ENCODE results near the gene MECP2. TPM values are rescaled to one million over a fixed set of nuclear protein-coding genes. Genes with fewer than 3 reads are reported as not detected.

The MECP2 gene
- total RNA-seq, 2 donors from 2014 or later = 34.4 to 35.3 TPM

GRCh38 chrX:154097003-154097588 lies 421 bp downstream of the MECP2 start:
- Mint-ChIP-seq H3K36me3 (ENCODE audit: low read depth) (peaks cover 4% of the 10 kb centered on the region), H3K4me3 (peak overlapping the region; percentile 71), H3K4me1 (peaks cover 41% of the 10 kb centered on the region), H3K27ac (peak overlapping the region; percentile 39), H3K27me3 (ENCODE audit: insufficient read depth) (no peaks in the 10 kb centered on the region), H3K9me3 (peaks cover 61% of the 10 kb centered on the region)
- Histone ChIP-seq H3K9ac (ENCODE audit: extremely low read depth, low read length, poor library complexity, severe bottlenecking) (peak overlapping the region; percentile 41), H3K27me3 (ENCODE audit: control insufficient read depth, insufficient read depth, low read length, poor library complexity, severe bottlenecking) (no peaks in the 10 kb centered on the region), H3K4me3 (ENCODE audit: low read length) (peak overlapping the region; percentile 88), H3K36me3 (ENCODE audit: control insufficient read depth, insufficient read depth, low read length) (no peaks in the 10 kb centered on the region), H3K9me3 (ENCODE audit: control insufficient read depth, low read length) (no peaks in the 10 kb centered on the region), H3K27ac (ENCODE audit: low read depth, low read length) (peak overlapping the region; percentile 72), H3K4me1 (ENCODE audit: control insufficient read depth, insufficient read depth, low read length) (no peaks in the 10 kb centered on the region)
- TF ChIP-seq CTCF (conservative IDR thresholded peaks at IDR 0.05) = no peak
- WGBS, 2 experiments (ENCODE audit: insufficient coverage in 1 of 2, insufficient read length in 1 of 2) = 0% methylated on average over 1 to 37 of the region's 80 CpGs
- peak; percentile 79 for DNase-seq

DNA sequence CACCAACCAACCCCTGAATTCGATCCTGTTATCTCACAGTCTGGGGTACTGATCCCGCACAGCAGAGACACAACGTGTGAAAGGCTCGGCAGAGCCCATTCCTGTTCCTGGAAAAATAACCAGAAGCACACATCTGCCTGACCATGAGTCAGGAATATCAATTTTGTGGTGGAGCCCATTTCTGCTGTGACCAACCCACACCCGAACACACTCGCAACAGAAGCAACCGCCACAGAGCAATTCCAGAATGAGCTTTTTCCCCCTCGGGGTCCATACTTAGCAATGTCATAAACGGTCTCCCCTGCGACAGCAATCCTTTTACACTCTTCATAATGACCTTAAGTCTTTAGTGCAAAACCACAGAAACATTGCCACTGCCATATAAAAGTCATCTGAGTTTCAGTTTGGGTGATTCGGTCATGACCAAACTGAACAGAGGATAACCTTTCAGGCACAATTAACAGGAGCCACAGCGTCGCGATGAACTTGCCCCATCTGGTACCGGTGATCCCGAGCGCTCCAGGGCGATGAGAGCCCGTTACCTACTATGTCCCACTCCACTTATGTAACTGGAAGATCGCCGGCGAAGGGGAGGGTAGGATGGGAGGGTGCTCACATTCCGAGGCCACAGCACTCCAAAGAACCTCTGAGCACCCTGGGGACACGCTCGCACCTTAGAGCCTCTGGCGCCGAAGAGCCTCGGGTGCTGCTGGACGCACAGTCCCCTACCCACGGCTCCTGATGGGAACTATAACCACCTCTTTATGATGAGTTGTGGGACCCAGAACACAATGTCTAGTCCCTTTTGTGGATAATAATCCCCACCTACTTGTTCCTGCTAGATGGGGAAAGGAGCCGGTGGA lies 1.1 kb downstream of the MECP2 start:
- Histone ChIP-seq H3K27ac (ENCODE audit: low read depth, low read length) (peak overlapping the region; percentile 51), H3K4me1 (ENCODE audit: control insufficient read depth, insufficient read depth, low read length) (no peaks in the 10 kb centered on the region), H3K9me3 (ENCODE audit: control insufficient read depth, low read length) (no peaks in the 10 kb centered on the region), H3K36me3 (ENCODE audit: control insufficient read depth, insufficient read depth, low read length) (no peaks in the 10 kb centered on the region), H3K27me3 (ENCODE audit: control insufficient read depth, insufficient read depth, low read length, poor library complexity, severe bottlenecking) (no peaks in the 10 kb centered on the region), H3K9ac (ENCODE audit: extremely low read depth, low read length, poor library complexity, severe bottlenecking) (peak overlapping the region; percentile 41), H3K4me3 (ENCODE audit: low read length) (peak overlapping the region; percentile 88)
- 34 to 90% methylated on average over 2 to 27 of the region's 31 CpGs for WGBS, 2 experiments (ENCODE audit: insufficient coverage in 1 of 2, insufficient read length in 1 of 2)
- no peak for DNase-seq
- H3K27me3 Mint-ChIP-seq (ENCODE audit: insufficient read depth) = no peaks in the 10 kb centered on the region
- H3K4me1 Mint-ChIP-seq = peaks cover 46% of the 10 kb centered on the region
- peak overlapping the region; percentile 39 for H3K27ac Mint-ChIP-seq
- no peak for TF ChIP-seq CTCF (conservative IDR thresholded peaks at IDR 0.05)
- H3K36me3 Mint-ChIP-seq (ENCODE audit: low read depth) = peaks cover 4% of the 10 kb centered on the region
- peak overlapping the region; percentile 71 for H3K4me3 Mint-ChIP-seq
- peaks cover 55% of the 10 kb centered on the region for H3K9me3 Mint-ChIP-seq

DNA sequence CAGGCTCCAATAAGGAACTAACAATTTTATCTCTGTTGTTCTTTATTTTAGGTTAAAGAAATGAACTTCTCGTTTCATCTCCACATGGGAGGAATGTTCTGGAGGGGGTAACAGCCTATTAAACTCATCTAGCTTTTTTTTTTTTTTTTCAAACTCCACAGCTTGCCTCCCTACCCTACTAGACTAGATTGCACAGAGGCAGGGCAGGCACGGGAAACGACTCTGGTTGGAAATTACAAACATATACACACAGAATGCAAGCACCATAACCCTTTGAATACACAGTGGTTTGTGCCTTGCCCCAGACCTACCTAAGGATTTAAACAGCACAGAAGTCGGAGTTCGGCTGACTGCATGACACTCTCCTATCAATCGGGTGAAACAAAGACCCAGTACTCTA lies 2.7 kb downstream of the MECP2 start:
- Histone ChIP-seq H3K36me3 (ENCODE audit: control insufficient read depth, insufficient read depth, low read length) (no peaks in the 10 kb centered on the region), H3K4me3 (ENCODE audit: low read length) (peak overlapping the region; percentile 88), H3K27ac (ENCODE audit: low read depth, low read length) (no peak overlapping the region), H3K9ac (ENCODE audit: extremely low read depth, low read length, poor library complexity, severe bottlenecking) (peak overlapping the region; percentile 18), H3K9me3 (ENCODE audit: control insufficient read depth, low read length) (no peaks in the 10 kb centered on the region), H3K27me3 (ENCODE audit: control insufficient read depth, insufficient read depth, low read length, poor library complexity, severe bottlenecking) (no peaks in the 10 kb centered on the region), H3K4me1 (ENCODE audit: control insufficient read depth, insufficient read depth, low read length) (no peaks in the 10 kb centered on the region)
- Mint-ChIP-seq H3K4me3 (no peak overlapping the region), H3K9me3 (peaks cover 54% of the 10 kb centered on the region), H3K36me3 (ENCODE audit: low read depth) (peaks cover 12% of the 10 kb centered on the region), H3K27me3 (ENCODE audit: insufficient read depth) (no peaks in the 10 kb centered on the region), H3K4me1 (peaks cover 53% of the 10 kb centered on the region), H3K27ac (peak overlapping the region; percentile 5)
- no peak for TF ChIP-seq CTCF (conservative IDR thresholded peaks at IDR 0.05)
- 68 to 75% methylated on average over 2 to 5 of the region's 6 CpGs for WGBS, 2 experiments (ENCODE audit: insufficient coverage in 1 of 2, insufficient read length in 1 of 2)
- DNase-seq = no peak

Measured in endodermal cell (in vitro differentiated cells).